ENCODE data around the gene PRKCZ. TPM values are rescaled to one million over a fixed set of nuclear protein-coding genes. Genes with fewer than 3 reads are reported as not detected.
A peak's percentile ranks its signal among the peaks of the same experiment; 100 is the strongest.

The PRKCZ gene
- total and polyA plus RNA-seq, 4 donors = 4.8 to 9.9 (median 8.4) TPM

- Histone ChIP-seq H3K4me1 (ENCODE audit: control insufficient read depth in 4 of 4, insufficient read depth in 4 of 4, low read length in 3 of 4) (peaks cover 22 to 53% (median 44%) of the 10 kb centered on the region in 4 donors), H3K27ac (ENCODE audit: low read depth in 1 of 2, low read length in 2 of 2) (peak overlapping the region; percentile 91 to 93), H3K27me3 (ENCODE audit: control insufficient read depth in 4 of 4, insufficient read depth in 4 of 4, low read length in 3 of 4) (no peaks in the 10 kb centered on the region), H3K4me3 (ENCODE audit: low read depth in 1 of 3, low read length in 3 of 3) (peak overlapping the region; percentile 82 to 88 (median 83)), H3K36me3 (ENCODE audit: control insufficient read depth in 4 of 4, insufficient read depth in 3 of 4, low read depth in 1 of 4, low read length in 3 of 4) (no peaks in the 10 kb centered on the region), H3K9me3 (ENCODE audit: control insufficient read depth in 4 of 4, low read length in 3 of 4) (no peaks in the 10 kb centered on the region), H3K9ac (ENCODE audit: low read depth in 1 of 2, low read length in 2 of 2) (peak overlapping the region; percentile 12 to 89)
- TF ChIP-seq RAD21 (IDR thresholded peaks at IDR 0.05) (peak; percentile 18 to 53), ATF3 (IDR thresholded peaks at IDR 0.05) (no peak)
- DNase-seq (ENCODE audit: low spot score) = peak; percentile 66
- WGBS = 3% methylated on average over 77 of the region's 77 CpGs
These were observed 179.0 kb downstream of the PRKCZ start for GRCh38 chr1:2229037-2229864.

- no peaks in the 10 kb centered on the region for H3K36me3 ChIP-seq (ENCODE audit: control insufficient read depth in 4 of 4, insufficient read depth in 3 of 4, low read depth in 1 of 4, low read length in 3 of 4)
- DNase-seq (ENCODE audit: low spot score) = no peak
- TF ChIP-seq REST (IDR thresholded peaks at IDR 0.05) (no peak), HNF4A (conservative IDR thresholded peaks at IDR 0.05) (peak in 1 of 2 donors; percentile 30), SP1 (IDR thresholded peaks at IDR 0.05) (peak; percentile 12), ATF3 (IDR thresholded peaks at IDR 0.05) (no peak), YY1 (IDR thresholded peaks at IDR 0.05) (peak; percentile 26), MAX (IDR thresholded peaks at IDR 0.05) (peak; percentile 77), RAD21 (IDR thresholded peaks at IDR 0.05) (peak in 1 of 2 donors; percentile 30)
- H3K27ac ChIP-seq (ENCODE audit: low read depth in 1 of 2, low read length in 2 of 2) = peak overlapping the region; percentile 91 to 93
- H3K4me3 ChIP-seq (ENCODE audit: low read depth in 1 of 3, low read length in 3 of 3) = peak overlapping the region; percentile 82 to 88 (median 83)
- H3K27me3 ChIP-seq (ENCODE audit: control insufficient read depth in 4 of 4, insufficient read depth in 4 of 4, low read length in 3 of 4) = no peaks in the 10 kb centered on the region
- H3K9ac ChIP-seq (ENCODE audit: low read depth in 1 of 2, low read length in 2 of 2) = peak overlapping the region; percentile 41 to 89
- no peaks in the 10 kb centered on the region for H3K9me3 ChIP-seq (ENCODE audit: control insufficient read depth in 4 of 4, low read length in 3 of 4)
- 17% methylated on average over 32 of the region's 32 CpGs for WGBS
- H3K4me1 ChIP-seq (ENCODE audit: control insufficient read depth in 4 of 4, insufficient read depth in 4 of 4, low read length in 3 of 4) = peaks cover 24 to 58% (median 48%) of the 10 kb centered on the region in 4 donors
These were observed 179.9 kb downstream of the PRKCZ start for GRCh38 chr1:2229911-2230731.

GRCh38 chr1:2230781-2231531 lies 180.7 kb downstream of the PRKCZ start:
- DNase-seq (ENCODE audit: low spot score) = no peak
- Histone ChIP-seq H3K4me3 (ENCODE audit: low read depth in 1 of 3, low read length in 3 of 3) (peak overlapping the region; percentile 82 to 88 (median 83)), H3K36me3 (ENCODE audit: control insufficient read depth in 4 of 4, insufficient read depth in 3 of 4, low read depth in 1 of 4, low read length in 3 of 4) (no peaks in the 10 kb centered on the region), H3K4me1 (ENCODE audit: control insufficient read depth in 4 of 4, insufficient read depth in 4 of 4, low read length in 3 of 4) (peaks cover 33 to 66% (median 57%) of the 10 kb centered on the region in 4 donors), H3K9ac (ENCODE audit: low read depth in 1 of 2, low read length in 2 of 2) (peak overlapping the region; percentile 52 to 89), H3K9me3 (ENCODE audit: control insufficient read depth in 4 of 4, low read length in 3 of 4) (no peaks in the 10 kb centered on the region), H3K27ac (ENCODE audit: low read depth in 1 of 2, low read length in 2 of 2) (peak overlapping the region; percentile 91 to 93), H3K27me3 (ENCODE audit: control insufficient read depth in 4 of 4, insufficient read depth in 4 of 4, low read length in 3 of 4) (no peaks in the 10 kb centered on the region)
- WGBS = 19% methylated on average over 30 of the region's 30 CpGs
- TF ChIP-seq MAX (IDR thresholded peaks at IDR 0.05) (no peak), HNF4A (conservative IDR thresholded peaks at IDR 0.05) (no peak), JUND (IDR thresholded peaks at IDR 0.05) (no peak), REST (IDR thresholded peaks at IDR 0.05) (no peak), CTCF (IDR thresholded peaks at IDR 0.05; ENCODE audit: low read depth, low read length, missing input control) (no peak), NR2F2 (IDR thresholded peaks at IDR 0.05) (no peak), YY1 (IDR thresholded peaks at IDR 0.05) (no peak), HNF4G (IDR thresholded peaks at IDR 0.05) (no peak)
